Colonic mucosa (tissue), 4 donors: ENCODE measurements around the gene RALGPS1. TPM values are rescaled to one million over a fixed set of nuclear protein-coding genes. Genes with fewer than 3 reads are reported as not detected.

Experiments used
- DNase-seq: peaks from one replicate; pipeline ENCODE4 v3.0.0-alpha.2; 2020
- H3K27ac ChIP-seq: fragments of 200-600 bp; one replicate; pipeline ENCODE4 v1.8.0; 2021
- H3K27me3 ChIP-seq: fragments of 200-600 bp; one replicate; pipeline ENCODE4 v1.8.0; 2021
- H3K36me3 ChIP-seq: fragments of 200-600 bp; one replicate; pipeline ENCODE4 v1.8.0; 2021
- H3K4me1 ChIP-seq: fragments of 200-600 bp; one replicate; pipeline ENCODE4 v1.8.0; 2021; ENCODE audit warnings: mild to moderate bottlenecking
- H3K4me3 ChIP-seq: fragments of 200-600 bp; one replicate; pipeline ENCODE4 v1.8.0; 2021
- H3K9ac ChIP-seq, 2 donors: one replicate each; pipeline ENCODE4 v1.7.0; 2013; ENCODE audit warnings: control low read depth in 2 of 2, low read depth in 2 of 2, low read length in 2 of 2
- H3K9me3 ChIP-seq: fragments of 200-600 bp; one replicate; pipeline ENCODE4 v1.8.0; 2021
- intact Hi-C: fragments of 100-400 bp; cut with DNase I; formaldehyde crosslinking; loops from one replicate; pipeline ENCODE4 v1.14.1; 2022
- total RNA-seq, 2 donors: library from RNA; stranded (reverse); fragmentation: NEBNext Ultra II Directional in 1 of 2; extraction: Animal tissue kit (Norgen Biotek cat#: 25700) in 1 of 2; gene quantifications; one replicate each; pipeline ENCODE4 v1.2.1, GENCODE V29; 2021
- TF ChIP-seq, protein P1 (sequence below): fragments of 200-600 bp; IDR thresholded peaks from one replicate; pipeline ENCODE4 v1.8.0; 2022; ENCODE audit warnings: antibody characterized with exemption, mild to moderate bottlenecking
- donor health status: healthy.
- donor health status: DM: no; HTN: no; CAD: no.
- donor health status: DM: no; HTN: no; CAD: no.

RALGPS1 gene
- total RNA-seq, 2 donors from 2014 or later = 22.6 to 27.2 TPM

GRCh38 chr9:127049044-127049443 lies 134.5 kb downstream of the RALGPS1 start:
- Histone ChIP-seq H3K9ac (no peak overlapping the region), H3K4me1 (no peaks in the 10 kb centered on the region), H3K36me3 (no peaks in the 10 kb centered on the region), H3K9me3 (no peaks in the 10 kb centered on the region), H3K27me3 (no peaks in the 10 kb centered on the region), H3K4me3 (no peak overlapping the region), H3K27ac (no peak overlapping the region)
- intact Hi-C loops = no loop called here
- TF ChIP-seq, protein P1, sequence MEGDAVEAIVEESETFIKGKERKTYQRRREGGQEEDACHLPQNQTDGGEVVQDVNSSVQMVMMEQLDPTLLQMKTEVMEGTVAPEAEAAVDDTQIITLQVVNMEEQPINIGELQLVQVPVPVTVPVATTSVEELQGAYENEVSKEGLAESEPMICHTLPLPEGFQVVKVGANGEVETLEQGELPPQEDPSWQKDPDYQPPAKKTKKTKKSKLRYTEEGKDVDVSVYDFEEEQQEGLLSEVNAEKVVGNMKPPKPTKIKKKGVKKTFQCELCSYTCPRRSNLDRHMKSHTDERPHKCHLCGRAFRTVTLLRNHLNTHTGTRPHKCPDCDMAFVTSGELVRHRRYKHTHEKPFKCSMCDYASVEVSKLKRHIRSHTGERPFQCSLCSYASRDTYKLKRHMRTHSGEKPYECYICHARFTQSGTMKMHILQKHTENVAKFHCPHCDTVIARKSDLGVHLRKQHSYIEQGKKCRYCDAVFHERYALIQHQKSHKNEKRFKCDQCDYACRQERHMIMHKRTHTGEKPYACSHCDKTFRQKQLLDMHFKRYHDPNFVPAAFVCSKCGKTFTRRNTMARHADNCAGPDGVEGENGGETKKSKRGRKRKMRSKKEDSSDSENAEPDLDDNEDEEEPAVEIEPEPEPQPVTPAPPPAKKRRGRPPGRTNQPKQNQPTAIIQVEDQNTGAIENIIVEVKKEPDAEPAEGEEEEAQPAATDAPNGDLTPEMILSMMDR = peak; percentile 14
- peak; percentile 27 for DNase-seq

GRCh38 chr9:127049581-127049980 lies 135.0 kb downstream of the RALGPS1 start:
- no peaks in the 10 kb centered on the region for H3K27me3 ChIP-seq
- intact Hi-C loops = no loop called here
- TF ChIP-seq, protein P1 = no peak
- no peak overlapping the region for H3K4me3 ChIP-seq
- no peaks in the 10 kb centered on the region for H3K4me1 ChIP-seq
- DNase-seq = no peak
- no peaks in the 10 kb centered on the region for H3K9me3 ChIP-seq
- H3K27ac ChIP-seq = no peak overlapping the region
- no peaks in the 10 kb centered on the region for H3K36me3 ChIP-seq
- no peak overlapping the region for H3K9ac ChIP-seq

DNA sequence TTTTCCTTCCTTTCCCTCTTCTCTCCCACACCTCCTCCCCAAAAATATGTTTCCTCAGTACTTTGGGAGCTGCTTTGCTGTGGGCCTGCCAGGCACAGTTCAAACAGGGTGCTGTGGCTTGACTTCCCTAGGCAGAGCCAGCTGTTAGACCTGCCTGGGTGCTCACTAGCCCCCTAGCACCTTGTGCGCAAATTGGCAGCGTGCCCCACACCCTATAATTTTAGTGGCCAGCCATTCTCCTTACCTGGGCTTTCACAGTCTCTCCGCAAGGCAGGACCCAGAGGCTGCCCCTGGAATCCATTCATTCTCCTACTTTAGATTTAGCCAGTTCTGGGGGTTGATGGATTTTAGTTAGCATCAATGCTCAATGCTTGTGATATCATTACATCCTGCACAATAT lies 135.6 kb downstream of the RALGPS1 start:
- Histone ChIP-seq H3K9me3 (no peaks in the 10 kb centered on the region), H3K36me3 (no peaks in the 10 kb centered on the region), H3K9ac (no peak overlapping the region), H3K27me3 (no peaks in the 10 kb centered on the region), H3K4me3 (no peak overlapping the region), H3K4me1 (no peaks in the 10 kb centered on the region), H3K27ac (no peak overlapping the region)
- no peak for DNase-seq
- TF ChIP-seq, protein P1 = no peak
- intact Hi-C loops = no loop called here

DNA sequence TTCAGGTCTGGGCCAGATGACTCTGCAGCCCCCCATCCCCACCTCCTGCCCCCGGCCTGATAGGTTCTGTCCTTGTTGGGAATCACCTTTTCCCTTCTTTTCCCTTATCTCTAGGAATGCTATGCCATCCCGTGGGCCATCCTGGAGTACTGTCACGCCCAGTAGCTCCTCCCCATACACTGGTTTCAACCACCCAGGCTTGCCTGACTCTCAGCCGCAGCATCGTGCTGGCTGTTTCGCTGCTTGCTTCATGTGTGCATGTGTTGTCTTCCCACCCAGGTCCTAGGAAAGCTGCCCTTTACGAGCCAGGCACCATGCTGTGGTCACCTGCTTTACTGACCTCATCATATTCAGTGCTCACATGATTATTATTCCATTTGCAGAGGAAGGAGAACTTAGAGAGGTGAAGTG lies 136.0 kb downstream of the RALGPS1 start:
- Histone ChIP-seq H3K36me3 (no peaks in the 10 kb centered on the region), H3K4me3 (no peak overlapping the region), H3K9ac (no peak overlapping the region), H3K9me3 (no peaks in the 10 kb centered on the region), H3K27ac (no peak overlapping the region), H3K4me1 (no peaks in the 10 kb centered on the region), H3K27me3 (no peaks in the 10 kb centered on the region)
- intact Hi-C loops = no loop called here
- DNase-seq = no peak
- TF ChIP-seq, protein P1 = no peak

- Histone ChIP-seq H3K27ac (no peak overlapping the region), H3K27me3 (no peaks in the 10 kb centered on the region), H3K9ac (no peak overlapping the region), H3K36me3 (no peaks in the 10 kb centered on the region), H3K4me1 (no peaks in the 10 kb centered on the region), H3K4me3 (no peak overlapping the region), H3K9me3 (no peaks in the 10 kb centered on the region)
- intact Hi-C loops = no loop called here
- no peak for DNase-seq
- TF ChIP-seq, protein P1 = no peak
Observed at GRCh38 chr9:127051881-127052595, 137.5 kb downstream of the RALGPS1 start.
